B cell (primary cell): Measurements from ENCODE around the gene KIAA1328. TPM values are rescaled to one million over a fixed set of nuclear protein-coding genes. Genes with fewer than 3 reads are reported as not detected.

Experiments used
- ATAC-seq: fragments of 200-7000 bp; cut with Tn5 transposase; one replicate; pipeline ENCODE4 v1.10.0; 2021; ENCODE audit warnings: low read depth, mild to moderate bottlenecking, moderate number of reproducible peaks, moderate library complexity
- CTCF ChIA-PET: fragments of 350-600 bp; sonication (Branson Sonifier 250); formaldehyde crosslinking; loops from one replicate; lab custom pipeline; 2021; ENCODE audit warnings: antibody characterized with exemption, inconsistent platforms; lab: Charles Lee
- POLR2A ChIA-PET: fragments of 350-600 bp; sonication (Branson Sonifier 250); formaldehyde crosslinking; loops from one replicate; lab custom pipeline; 2021; ENCODE audit warnings: antibody characterized with exemption; lab: Charles Lee
- DNase-seq: peaks from one replicate; pipeline ENCODE4 v3.0.0; 2013
- H2AFZ ChIP-seq: 2 replicates; pipeline ENCODE4 v1.6.1; 2012; ENCODE audit warnings: mild to moderate bottlenecking, low read depth, low read length; ENCODE audit not compliant: insufficient read depth, poor library complexity, severe bottlenecking
- H3K27ac ChIP-seq, 2 donors: 1 replicate in 1 of 2; 2 replicates in 1 of 2; pipeline ENCODE4 v1.5.1; 2012 to 2013; ENCODE audit warnings: low read length in 2 of 2, mild to moderate bottlenecking in 2 of 2, moderate library complexity in 1 of 2
- H3K27me3 ChIP-seq, 4 experiments: fragments of 200-600 bp in 1 of 4; sonication (generic) in 1 of 4; replicated peaks in 1 of 4; 1 replicate in 2 of 4; 2 replicates in 2 of 4; pipeline versions ENCODE4 v1.6.1 to v1.7.0; 2013 to 2016; ENCODE audit warnings: low read length in 3 of 4, mild to moderate bottlenecking in 2 of 4, mixed read lengths in 1 of 4, moderate library complexity in 1 of 4; ENCODE audit not compliant: insufficient read depth in 4 of 4, control insufficient read depth in 3 of 4; ENCODE audit errors: control extremely low read depth in 1 of 4
- H3K36me3 ChIP-seq, 2 experiments: replicated peaks in 1 of 2; 1 replicate in 1 of 2; 2 replicates in 1 of 2; pipeline versions ENCODE4 v1.6.1 to v1.7.1; 2013; ENCODE audit warnings: low read length in 1 of 2; ENCODE audit not compliant: insufficient read depth in 2 of 2, control insufficient read depth in 1 of 2; ENCODE audit errors: control extremely low read depth in 1 of 2, extremely low read depth in 1 of 2
- H3K4me1 ChIP-seq, 2 donors: fragments of 200-600 bp in 1 of 2; sonication (generic) in 1 of 2; 1 replicate in 1 of 2; 2 replicates in 1 of 2; pipeline versions ENCODE4 v1.5.1 to v1.6.1; 2013 to 2017; ENCODE audit warnings: low read length in 2 of 2; ENCODE audit not compliant: control insufficient read depth in 2 of 2, insufficient read depth in 2 of 2
- H3K4me2 ChIP-seq: replicated peaks from 2 replicates; pipeline ENCODE3; 2012; ENCODE audit warnings: mild to moderate bottlenecking, low read depth, low read length; ENCODE audit not compliant: poor library complexity, severe bottlenecking
- H3K4me3 ChIP-seq, 5 experiments: fragments of 200-600 bp in 1 of 5; sonication (generic) in 1 of 5; 1 replicate in 3 of 5; 2 replicates in 2 of 5; pipeline versions ENCODE4 v1.5.1 to v1.7.0; 2011 to 2016; ENCODE audit warnings: low read length in 4 of 5, mild to moderate bottlenecking in 4 of 5, low read depth in 2 of 5, control low read depth in 1 of 5, moderate library complexity in 1 of 5; ENCODE audit not compliant: insufficient read depth in 1 of 5; ENCODE audit errors: control extremely low read depth in 1 of 5, extremely low read depth in 1 of 5
- H3K79me2 ChIP-seq: fragments of 200-600 bp; sonication (generic); one replicate; pipeline ENCODE4 v1.6.0; 2016; ENCODE audit warnings: low read length; ENCODE audit not compliant: control insufficient read depth, insufficient read depth
- H3K9ac ChIP-seq: fragments of 200-600 bp; sonication (generic); 2 replicates; pipeline ENCODE4 v1.6.1; 2017; ENCODE audit warnings: mild to moderate bottlenecking, low read length, moderate library complexity
- H3K9me3 ChIP-seq, 3 donors: one replicate each; pipeline versions ENCODE4 v1.6.1 to v1.7.1; 2013; ENCODE audit warnings: low read length in 2 of 3; ENCODE audit not compliant: control insufficient read depth in 2 of 3, insufficient read depth in 1 of 3; ENCODE audit errors: control extremely low read depth in 1 of 3
- H4K20me1 ChIP-seq: 2 replicates; pipeline ENCODE4 v1.6.0; 2012; ENCODE audit warnings: mild to moderate bottlenecking, low read length; ENCODE audit not compliant: insufficient read depth, control insufficient read depth, poor library complexity, severe bottlenecking
- H3K27ac Mint-ChIP-seq: one replicate; pipeline ENCODE4 v1.8.0; 2021; ENCODE audit warnings: mixed read lengths
- H3K27me3 Mint-ChIP-seq: one replicate; pipeline ENCODE4 v1.8.0; 2021; ENCODE audit warnings: mixed read lengths
- H3K4me1 Mint-ChIP-seq: one replicate; pipeline ENCODE4 v1.8.0; 2021; ENCODE audit warnings: mixed read lengths
- H3K4me3 Mint-ChIP-seq: one replicate; pipeline ENCODE4 v1.8.0; 2021; ENCODE audit warnings: mixed read lengths
- H3K9me3 Mint-ChIP-seq: one replicate; pipeline ENCODE4 v1.8.0; 2022; ENCODE audit warnings: mixed read lengths; ENCODE audit not compliant: insufficient read depth
- CTCF ChIP-seq: fragments of 200-600 bp; IDR thresholded peaks from one replicate; pipeline ENCODE4 v1.8.0; 2022; ENCODE audit warnings: antibody characterized with exemption, mild to moderate bottlenecking
- EZH2 ChIP-seq: IDR thresholded peaks from 2 replicates; pipeline ENCODE4 v1.6.1; 2012; ENCODE audit warnings: borderline replicate concordance, low read depth, mild to moderate bottlenecking, moderate library complexity, low read length; ENCODE audit not compliant: insufficient read depth, poor library complexity, severe bottlenecking
- WGBS: methylation state at CpG from one replicate; pipeline ENCODE4 v1.1.5; 2013; ENCODE audit warnings: missing lambda C conversion rate; ENCODE audit not compliant: insufficient coverage; 5-methylcytosine and 5-hydroxymethylcytosine counted together
- intact Hi-C: fragments of 100-400 bp; cut with micrococcal nuclease; formaldehyde crosslinking; loops from one replicate; pipeline ENCODE4 v1.10.0; 2022
- polyA plus RNA-seq: library from polyadenylated mRNA; depleted of rRNA; stranded (reverse); fragments of >200 nt; gene quantifications from 2 replicates; pipeline ENCODE4 v1.2.3, GENCODE V29; 2012
- total RNA-seq, 2 donors: library from RNA; stranded (reverse); fragments of 120-200 nt in 1 of 2; gene quantifications; 1 replicate in 1 of 2; 2 replicates in 1 of 2; pipeline versions ENCODE4 v1.2.3 to v1.2.4, GENCODE V29; 2013 to 2022

KIAA1328 gene
- total and polyA plus RNA-seq, 2 donors (not counting 1 experiment from before 2014, with no cell fraction given), result 9.1 to 22.1 TPM

GRCh38 chr18:36895606-36896005 lies 66.7 kb downstream of the KIAA1328 start:
- Mint-ChIP-seq H3K9me3 (peaks cover 2% of the 10 kb centered on the region), H3K4me1 (peaks cover under 1% of the 10 kb centered on the region), H3K27me3 (no peaks in the 10 kb centered on the region), H3K4me3 (no peak overlapping the region), H3K27ac (no peak overlapping the region)
- WGBS, result 100% methylated on average over 1 of the region's 4 CpGs
- Histone ChIP-seq H3K4me2 (no peak overlapping the region), H4K20me1 (no peaks in the 10 kb centered on the region), H3K4me1 (no peaks in the 10 kb centered on the region), H3K9ac (no peak overlapping the region), H3K36me3 (no peaks in the 10 kb centered on the region), H3K27ac (no peak overlapping the region), H3K9me3 (peaks cover 0 to 7% (median 6%) of the 10 kb centered on the region in 3 donors), H3K4me3 (no peak overlapping the region), H3K79me2 (no peaks in the 10 kb centered on the region), H2AFZ (no peak overlapping the region), H3K27me3 (no peaks in the 10 kb centered on the region)
- ChIA-PET POLR2A (no interaction called here), CTCF (no interaction called here)
- intact Hi-C loops, result no loop called here
- ATAC-seq (no peak), DNase-seq (no peak)
- no peak for TF ChIP-seq EZH2
- TF ChIP-seq CTCF, result no peak

GRCh38 chr18:36897253-36897652 lies 68.3 kb downstream of the KIAA1328 start:
- H3K9ac ChIP-seq, result no peak overlapping the region
- POLR2A ChIA-PET, result no interaction called here
- no peak for ATAC-seq
- H3K27me3 Mint-ChIP-seq, result no peaks in the 10 kb centered on the region
- no peak overlapping the region for H3K27ac ChIP-seq
- H3K4me1 ChIP-seq, result no peaks in the 10 kb centered on the region
- no peaks in the 10 kb centered on the region for H3K27me3 ChIP-seq
- H3K79me2 ChIP-seq, result no peaks in the 10 kb centered on the region
- intact Hi-C loops, result no loop called here
- H2AFZ ChIP-seq, result no peak overlapping the region
- WGBS, result no CpG with 5 or more reads among the region's 1 CpG
- H3K4me2 ChIP-seq, result no peak overlapping the region
- H3K9me3 Mint-ChIP-seq, result peaks cover 2% of the 10 kb centered on the region
- no peak overlapping the region for H3K27ac Mint-ChIP-seq
- TF ChIP-seq EZH2, result no peak
- TF ChIP-seq CTCF, result no peak
- H3K9me3 ChIP-seq, result peaks cover 0 to 7% (median 6%) of the 10 kb centered on the region in 3 donors
- no peaks in the 10 kb centered on the region for H4K20me1 ChIP-seq
- DNase-seq, result no peak
- CTCF ChIA-PET, result no interaction called here
- no peak overlapping the region for H3K4me3 ChIP-seq
- H3K36me3 ChIP-seq, result no peaks in the 10 kb centered on the region
- no peaks in the 10 kb centered on the region for H3K4me1 Mint-ChIP-seq
- no peak overlapping the region for H3K4me3 Mint-ChIP-seq
